ENCODE measurements around the gene TJAP1.

Gene TJAP1

GRCh38 chr6:43509142-43509983, 32.0 kb downstream of the TJAP1 start (continued):
- TF ChIP-seq ZNF324 (tag by site-specific recombination; IDR thresholded peaks at IDR 0.05) (no peak), ZSCAN4 (tag by site-specific recombination; IDR thresholded peaks at IDR 0.05) (no peak), ZNF132 (tag by site-specific recombination; IDR thresholded peaks at IDR 0.05; ENCODE audit: borderline replicate concordance) (no peak), ZNF747 (tag by site-specific recombination; IDR thresholded peaks at IDR 0.05) (no peak), ZNF24 (tag by site-specific recombination; IDR thresholded peaks at IDR 0.05) (no peak), ZNF626 (tag by site-specific recombination; IDR thresholded peaks at IDR 0.05) (no peak), ZNF2 (tag by site-specific recombination; IDR thresholded peaks at IDR 0.05) (peak; percentile 58), ZBTB11 (tag by site-specific recombination; conservative IDR thresholded peaks at IDR 0.05; ENCODE audit: low read depth) (no peak)

GRCh38 chr6:43509984-43510826, 32.8 kb downstream of the TJAP1 start, which contains the start of gene LRRC73:
TSS of gene LRRC73 (minus strand) at chr6:43510346. CDS start at chr6:43509785, 561 bp downstream.
- no peaks in the 10 kb centered on the region for H3K4me1 ChIP-seq (ENCODE audit: control insufficient read depth, insufficient read depth, low read length)
- H3K9me3 ChIP-seq (ENCODE audit: control insufficient read depth, insufficient read depth, low read depth, low read length): no peaks in the 10 kb centered on the region
- ChIA-PET POLR2A (interaction anchor here (0.6 to 2.2 kb wide), 10 partner anchors 9 to 600 kb away, joined by 3 to 8 read pairs (median 4); partner anchors contain the start of genes ABCC10, KLHDC3, TJAP1 and VEGFA), CTCF (interaction anchor here (0.7 to 8.5 kb wide), 9 partner anchors 9 to 366 kb away, joined by 3 to 142 read pairs (median 4); partner anchors contain the start of genes DLK2 and ZNF318)
- H3K36me3 ChIP-seq (ENCODE audit: control insufficient read depth in 2 of 2, insufficient read depth in 1 of 2, low read length in 2 of 2): peaks cover 16 to 55% of the 10 kb centered on the region in 2 experiments
- H3K27ac ChIP-seq (ENCODE audit: extremely low read depth, low read depth, low read length): no peak within 1 kb of the TSS; the same call in 1 of the 2 replicates
- H3K4me3 ChIP-seq (ENCODE audit: low read depth, low read length): peak within 1 kb of the TSS; percentile 51
- peak; percentile 71 for TF ChIP-seq ZBTB8A (tag by site-specific recombination; IDR thresholded peaks at IDR 0.05)
- 0 out of 2 replicates have a peak, but pooled peaks have one; percentile 27 for TF ChIP-seq SP7 (tag by site-specific recombination; IDR thresholded peaks at IDR 0.05)
- peak; percentile 30; the same call in 1 of the 2 replicates for TF ChIP-seq ZNF692 (tag by site-specific recombination; IDR thresholded peaks at IDR 0.05)
- peak; percentile 60 for TF ChIP-seq ZBTB17 (tag by site-specific recombination; IDR thresholded peaks at IDR 0.05)
- peak; percentile 81 for TF ChIP-seq ZBTB26 (tag by site-specific recombination; optimal IDR thresholded peaks at IDR 0.05)
- TF ChIP-seq ZFP37 (tag by site-specific recombination; IDR thresholded peaks at IDR 0.05): 0 out of 2 replicates have a peak, but pooled peaks have one; percentile 17
- peak; percentile 40; the same call in 1 of the 2 replicates for TF ChIP-seq SP3 (tag by site-specific recombination; IDR thresholded peaks at IDR 0.05)
- 0 out of 2 replicates have a peak, but pooled peaks have one; percentile 20 for TF ChIP-seq ZBTB10 (tag by site-specific recombination; IDR thresholded peaks at IDR 0.05)
- TF ChIP-seq KLF9 (tag by site-specific recombination; IDR thresholded peaks at IDR 0.05; ENCODE audit: low read depth): peak; percentile 77
- peak; percentile 82 for TF ChIP-seq ZNF449 (tag by site-specific recombination; IDR thresholded peaks at IDR 0.05)
- peak; percentile 47; the same call in 1 of the 2 replicates for TF ChIP-seq KLF8 (tag by site-specific recombination; IDR thresholded peaks at IDR 0.05)
